Stimulated activated naive CD4-positive, alpha-beta T cell treated with Interleukin-2 at 50 U/mL for 16 hours (primary cell): ENCODE data around the gene ERCC8.
"Not testable (repeated sequence)": the region's sequence is repeated elsewhere in the genome, so short reads cannot be mapped to it uniquely, and the experiment has no call there.

Source experiments
- DNase-seq: peaks from one replicate; lab custom pipeline; 2025; lab: John Stamatoyannopoulos, UW

ERCC8 gene

GRCh38 chr5:60916646-60917045 lies 28.2 kb downstream of the ERCC8 start:
- DNase-seq: no peak

- DNase-seq: no peak
Observed at GRCh38 chr5:60903356-60903755, 41.5 kb downstream of the ERCC8 start.

- no peak for DNase-seq
Observed at GRCh38 chr5:60896991-60897390, 47.9 kb downstream of the ERCC8 start.

- no peak for DNase-seq
Observed at GRCh38 chr5:60893521-60893920, 51.3 kb downstream of the ERCC8 start.

GRCh38 chr5:60891667-60892066 lies 53.2 kb downstream of the ERCC8 start:
- no peak for DNase-seq

- DNase-seq: no peak
Observed at GRCh38 chr5:60888359-60889061, 56.4 kb downstream of the ERCC8 start.

GRCh38 chr5:60887746-60888145 lies 57.1 kb downstream of the ERCC8 start:
- DNase-seq: no peak

- no peak for DNase-seq
Observed at GRCh38 chr5:60887096-60887495, 57.8 kb downstream of the ERCC8 start.

- DNase-seq: no peak
Observed at GRCh38 chr5:60886158-60886557, 58.7 kb downstream of the ERCC8 start.

GRCh38 chr5:60883229-60883628 lies 61.6 kb downstream of the ERCC8 start:
- DNase-seq: no peak

- no peak for DNase-seq
Observed at GRCh38 chr5:60872892-60873291, 72.0 kb downstream of the ERCC8 start.

- no peak for DNase-seq
Observed at GRCh38 chr5:60870857-60871256, 74.0 kb downstream of the ERCC8 start.

- DNase-seq: not testable (repeated sequence)
Observed at GRCh38 chr5:60860572-60860971, 84.3 kb downstream of the ERCC8 start.

- no peak for DNase-seq
Observed at GRCh38 chr5:60856066-60856465, 88.8 kb downstream of the ERCC8 start.

GRCh38 chr5:60852940-60853339 lies 91.9 kb downstream of the ERCC8 start:
- DNase-seq: no peak

- DNase-seq: no peak
Observed at GRCh38 chr5:60852317-60852716, 92.6 kb downstream of the ERCC8 start.

- DNase-seq: no peak
Observed at GRCh38 chr5:60851626-60852025, 93.2 kb downstream of the ERCC8 start.

GRCh38 chr5:60846298-60846697 lies 98.6 kb downstream of the ERCC8 start:
- DNase-seq: no peak

GRCh38 chr5:60843936-60844905 lies 100.6 kb downstream of the ERCC8 start, which contains the start of gene ELOVL7:
Gene ELOVL7 (minus strand): TSS chr5:60844269. CDS start chr5:60787397, 56,872 bp downstream.
- DNase-seq: no peak

GRCh38 chr5:60843386-60843935 lies 101.4 kb downstream of the ERCC8 start:
- no peak for DNase-seq

GRCh38 chr5:60842871-60843385 lies 101.9 kb downstream of the ERCC8 start:
- no peak for DNase-seq

- DNase-seq: no peak
Observed at GRCh38 chr5:60841361-60841760, 103.5 kb downstream of the ERCC8 start.
